ENCODE measurements around the gene SPSB1. TPM values are rescaled to one million over a fixed set of nuclear protein-coding genes. Genes with fewer than 3 reads are reported as not detected.

Gene SPSB1
- polyA plus RNA-seq, 1 experiment: 20.3 TPM

DNA sequence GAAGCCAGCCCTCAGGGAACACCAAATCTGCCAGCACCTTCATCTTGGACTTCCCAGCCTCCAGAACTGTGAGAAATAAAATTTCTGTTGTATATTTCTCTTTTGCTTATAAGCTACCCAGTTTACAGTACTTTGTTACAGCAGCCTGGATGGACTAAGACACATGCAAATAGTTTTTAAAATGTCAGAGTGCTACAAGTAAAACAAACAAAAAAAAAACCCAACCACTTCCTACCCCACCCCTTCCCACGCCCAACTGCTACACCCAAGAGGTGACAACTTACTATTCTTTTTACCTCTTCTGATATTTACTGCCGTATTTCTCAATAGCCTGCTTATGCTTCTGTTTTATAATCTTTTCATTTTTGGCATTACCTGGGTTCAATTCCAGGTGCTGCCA, 8.6 kb upstream of the SPSB1 start:
- TF ChIP-seq, protein P1, sequence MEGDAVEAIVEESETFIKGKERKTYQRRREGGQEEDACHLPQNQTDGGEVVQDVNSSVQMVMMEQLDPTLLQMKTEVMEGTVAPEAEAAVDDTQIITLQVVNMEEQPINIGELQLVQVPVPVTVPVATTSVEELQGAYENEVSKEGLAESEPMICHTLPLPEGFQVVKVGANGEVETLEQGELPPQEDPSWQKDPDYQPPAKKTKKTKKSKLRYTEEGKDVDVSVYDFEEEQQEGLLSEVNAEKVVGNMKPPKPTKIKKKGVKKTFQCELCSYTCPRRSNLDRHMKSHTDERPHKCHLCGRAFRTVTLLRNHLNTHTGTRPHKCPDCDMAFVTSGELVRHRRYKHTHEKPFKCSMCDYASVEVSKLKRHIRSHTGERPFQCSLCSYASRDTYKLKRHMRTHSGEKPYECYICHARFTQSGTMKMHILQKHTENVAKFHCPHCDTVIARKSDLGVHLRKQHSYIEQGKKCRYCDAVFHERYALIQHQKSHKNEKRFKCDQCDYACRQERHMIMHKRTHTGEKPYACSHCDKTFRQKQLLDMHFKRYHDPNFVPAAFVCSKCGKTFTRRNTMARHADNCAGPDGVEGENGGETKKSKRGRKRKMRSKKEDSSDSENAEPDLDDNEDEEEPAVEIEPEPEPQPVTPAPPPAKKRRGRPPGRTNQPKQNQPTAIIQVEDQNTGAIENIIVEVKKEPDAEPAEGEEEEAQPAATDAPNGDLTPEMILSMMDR (IDR thresholded peaks at IDR 0.05; ENCODE audit: low read depth, low read length): no peak
- Histone ChIP-seq H3K27me3 (ENCODE audit: control insufficient read depth, insufficient read depth, low read length) (no peaks in the 10 kb centered on the region), H3K4me3 (ENCODE audit: low read depth, low read length) (no peak overlapping the region), H3K9me3 (ENCODE audit: control insufficient read depth, insufficient read depth, low read length) (peaks cover 22% of the 10 kb centered on the region), H3K27ac (ENCODE audit: low read depth, low read length) (no peak overlapping the region)
- POLR2A ChIA-PET: no interaction called here
- DNase-seq (ENCODE audit: low read depth, low spot score): no peak
- CTCF ChIA-PET: interaction anchor here (1.3 kb wide), 1 partner anchor 172 kb away, joined by 6 read pairs; no protein-coding TSS in a partner anchor

DNA sequence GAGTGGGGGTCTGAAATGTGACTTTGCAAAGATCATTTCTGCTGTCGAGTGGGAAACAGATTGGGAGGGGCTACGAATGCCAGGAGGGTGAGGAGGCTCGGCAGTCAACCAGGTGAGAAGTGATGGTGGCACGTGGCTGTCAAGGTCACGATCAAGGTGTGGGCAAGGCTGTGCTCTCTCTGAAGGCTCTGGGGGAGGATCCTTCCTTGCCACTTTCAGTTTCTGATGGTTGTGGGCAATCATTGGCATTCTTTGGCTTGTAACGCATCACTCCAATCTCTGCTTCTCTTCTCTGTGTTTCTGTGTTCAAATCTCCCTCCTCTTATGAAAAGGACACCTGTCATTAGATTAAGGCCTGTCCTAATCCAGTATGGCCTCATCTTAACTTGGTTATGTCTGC, 6.1 kb upstream of the SPSB1 start:
- ChIA-PET POLR2A (no interaction called here), CTCF (interaction anchor here (1.3 to 6.2 kb wide), 2 partner anchors 169 to 287 kb away, joined by 3 to 99 read pairs; no protein-coding TSS in a partner anchor)
- Histone ChIP-seq H3K9me3 (ENCODE audit: control insufficient read depth, insufficient read depth, low read length) (peaks cover 22% of the 10 kb centered on the region), H3K27ac (ENCODE audit: low read depth, low read length) (no peak overlapping the region), H3K4me3 (ENCODE audit: low read depth, low read length) (no peak overlapping the region), H3K27me3 (ENCODE audit: control insufficient read depth, insufficient read depth, low read length) (no peaks in the 10 kb centered on the region)
- no peak for DNase-seq (ENCODE audit: low read depth, low spot score)
- TF ChIP-seq, protein P1 (IDR thresholded peaks at IDR 0.05; ENCODE audit: low read depth, low read length): no peak

DNA sequence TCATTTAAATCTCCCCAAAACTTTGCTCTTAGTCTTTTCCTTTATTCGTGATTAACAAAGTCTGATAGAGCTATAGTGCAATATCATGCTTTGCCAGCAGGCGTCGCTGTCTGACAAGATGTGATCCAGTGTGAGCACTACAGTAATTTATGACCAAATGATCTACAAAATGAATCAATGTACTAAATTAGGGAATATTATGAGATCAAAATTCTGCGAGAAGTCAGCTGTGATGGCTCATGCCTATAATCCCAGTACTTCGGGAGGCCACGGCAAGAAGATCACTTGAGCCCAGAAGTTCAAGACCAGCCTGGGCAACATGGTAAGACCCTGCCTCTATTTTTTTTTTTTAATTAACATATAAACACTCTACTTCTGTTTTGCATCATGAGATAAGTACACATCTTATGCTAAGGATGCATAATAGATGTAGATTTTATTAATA, 3.6 kb upstream of the SPSB1 start:
- ChIA-PET POLR2A (interaction anchor here (0.9 to 2.1 kb wide), 5 partner anchors 8 to 250 kb away, joined by 4 to 9 read pairs (median 6); partner anchors contain the start of gene SLC25A33), CTCF (interaction anchor here (0.6 to 6.2 kb wide), 23 partner anchors 8 to 382 kb away, joined by 3 to 99 read pairs (median 4); partner anchors contain the start of gene H6PD)
- no peak overlapping the region for H3K4me3 ChIP-seq (ENCODE audit: low read depth, low read length)

DNA sequence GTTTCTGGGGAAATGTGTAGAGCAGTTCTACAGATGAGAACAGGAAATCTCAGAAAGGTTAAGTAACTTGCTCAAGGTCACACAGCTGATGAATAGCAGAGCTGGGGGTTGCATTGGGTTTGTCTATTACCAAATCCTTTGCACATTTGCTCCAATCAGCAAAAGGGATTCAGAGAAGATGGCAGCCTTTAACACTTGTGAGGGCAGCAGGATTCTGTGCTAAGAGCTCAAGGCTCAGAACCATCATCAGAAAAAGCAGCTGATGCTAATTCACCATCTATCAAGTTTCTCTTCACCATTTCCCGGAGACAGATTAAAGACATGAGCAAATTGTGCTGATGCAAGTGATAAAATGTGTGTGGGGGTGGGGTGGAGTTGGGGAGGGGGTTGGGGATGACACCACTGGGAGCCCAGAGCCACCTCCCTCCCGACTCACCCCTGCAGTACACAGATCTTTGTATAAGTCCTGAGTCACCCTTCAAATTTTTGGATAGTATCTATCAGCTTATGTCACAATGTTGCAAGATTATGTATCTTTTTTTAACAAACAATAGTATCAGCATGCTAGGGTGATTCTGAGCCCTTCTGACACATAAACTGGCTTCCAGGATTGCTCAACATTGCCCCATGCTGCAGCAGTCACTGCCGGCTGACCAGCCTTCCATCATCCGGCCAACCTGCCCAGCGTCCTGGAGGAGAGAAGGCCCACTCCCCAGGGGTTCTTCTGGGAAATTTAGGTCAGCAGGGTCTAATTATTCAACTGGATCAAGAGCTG, 2.8 kb upstream of the SPSB1 start:
- peaks cover 14% of the 10 kb centered on the region; the same call in 1 of the 2 replicates for H3K9me3 ChIP-seq (ENCODE audit: control insufficient read depth, insufficient read depth, low read length)
- TF ChIP-seq, protein P1 (IDR thresholded peaks at IDR 0.05; ENCODE audit: low read depth, low read length): no peak
- H3K4me3 ChIP-seq (ENCODE audit: low read depth, low read length): no peak overlapping the region
- ChIA-PET CTCF (interaction anchor here (0.8 to 6.2 kb wide), 23 partner anchors 9 to 382 kb away, joined by 3 to 99 read pairs (median 4); partner anchors contain the start of gene H6PD), POLR2A (interaction anchor here (0.5 to 2.1 kb wide), 10 partner anchors 9 to 249 kb away, joined by 3 to 9 read pairs (median 4); partner anchors contain the start of gene SLC25A33)
- H3K27ac ChIP-seq (ENCODE audit: low read depth, low read length): peak overlapping the region; percentile 65
- no peaks in the 10 kb centered on the region for H3K27me3 ChIP-seq (ENCODE audit: control insufficient read depth, insufficient read depth, low read length)
- DNase-seq (ENCODE audit: low read depth, low spot score): peak; percentile 71

More for the DNA sequence above, 3.6 kb upstream of the SPSB1 start:
- TF ChIP-seq, protein P1 (IDR thresholded peaks at IDR 0.05; ENCODE audit: low read depth, low read length): peak; percentile 89
- Histone ChIP-seq H3K9me3 (ENCODE audit: control insufficient read depth, insufficient read depth, low read length) (peaks cover 16% of the 10 kb centered on the region; the same call in 1 of the 2 replicates), H3K27me3 (ENCODE audit: control insufficient read depth, insufficient read depth, low read length) (no peaks in the 10 kb centered on the region), H3K27ac (ENCODE audit: low read depth, low read length) (no peak overlapping the region)
- no peak for DNase-seq (ENCODE audit: low read depth, low spot score)

All from AG04450 (cell line).